Breast epithelium (tissue), 4 donors: ENCODE results near the gene SLC4A11. TPM values are rescaled to one million over a fixed set of nuclear protein-coding genes. Genes with fewer than 3 reads are reported as not detected.

Experiments used
- DNase-seq, 2 donors: peaks; one replicate each; pipeline ENCODE4 v3.0.0-alpha.2; 2019; ENCODE audit warnings: low spot score in 2 of 2
- H3K27ac ChIP-seq, 2 donors: fragments of 200-600 bp; sonication (generic) in 1 of 2; one replicate each; pipeline ENCODE4 v1.5.1; 2016 to 2019; ENCODE audit warnings: mild to moderate bottlenecking in 1 of 2
- H3K27me3 ChIP-seq, 2 donors: fragments of 200-600 bp; sonication (generic) in 1 of 2; one replicate each; pipeline versions ENCODE4 v1.5.1 to v1.6.0; 2017 to 2019; ENCODE audit warnings: control low read depth in 1 of 2, mild to moderate bottlenecking in 1 of 2
- H3K36me3 ChIP-seq: fragments of 200-600 bp; one replicate; pipeline ENCODE4 v1.5.1; 2019
- H3K4me1 ChIP-seq, 2 donors: fragments of 200-600 bp; sonication (generic); one replicate each; pipeline ENCODE4 v1.5.1; 2016 to 2019; ENCODE audit warnings: control low read depth in 1 of 2
- H3K4me3 ChIP-seq, 3 donors: fragments of 200-600 bp; sonication (generic); 1 replicate in 2 of 3; 2 replicates in 1 of 3; pipeline ENCODE4 v1.5.1; 2016 to 2019; ENCODE audit warnings: mild to moderate bottlenecking in 3 of 3, moderate library complexity in 2 of 3
- H3K9me3 ChIP-seq, 2 donors: fragments of 200-600 bp; sonication (generic) in 1 of 2; one replicate each; pipeline ENCODE4 v1.5.1; 2016 to 2019; ENCODE audit warnings: control low read depth in 1 of 2
- CTCF ChIP-seq, 3 donors: fragments of 450-650 bp; IDR thresholded peaks; one replicate each; pipeline ENCODE4 v1.5.1; 2016 to 2017; ENCODE audit warnings: antibody characterized with exemption in 3 of 3, mild to moderate bottlenecking in 3 of 3, moderate library complexity in 3 of 3
- POLR2A ChIP-seq: fragments of 450-650 bp; IDR thresholded peaks from one replicate; pipeline ENCODE4 v1.6.1; 2016; ENCODE audit warnings: antibody characterized with exemption, mild to moderate bottlenecking, moderate library complexity
- POLR2AphosphoS5 ChIP-seq, 3 donors: sonication (generic); formaldehyde crosslinking; IDR thresholded peaks; one replicate each; pipeline ENCODE4 v1.6.1; 2017; ENCODE audit warnings: antibody characterized with exemption in 3 of 3
- intact Hi-C: fragments of 100-400 bp; cut with DNase I; formaldehyde crosslinking; loops from one replicate; pipeline ENCODE4 v1.15.1; 2023; ENCODE audit warnings: low total_unique reads
- total RNA-seq, 3 donors: library from RNA; depleted of rRNA; stranded (reverse); fragments of >200 nt; gene quantifications; one replicate each; pipeline ENCODE4 v1.1.0, GENCODE V29; 2016

SLC4A11 gene
- total RNA-seq, 3 donors from 2014 or later = 0.48 to 4.9 (median 3.1) TPM

GRCh38 chr20:3275064-3275935 lies 36.3 kb upstream of the SLC4A11 start:
- H3K27ac ChIP-seq = no peak overlapping the region
- H3K9me3 ChIP-seq = no peaks in the 10 kb centered on the region
- no peaks in the 10 kb centered on the region for H3K27me3 ChIP-seq
- intact Hi-C loops = no loop called here
- TF ChIP-seq POLR2AphosphoS5 (IDR thresholded peaks at IDR 0.05) = no peak
- no peak for TF ChIP-seq POLR2A
- TF ChIP-seq CTCF (IDR thresholded peaks at IDR 0.05) = no peak
- H3K4me3 ChIP-seq = no peak overlapping the region
- no peak for DNase-seq
- no peaks in the 10 kb centered on the region for H3K4me1 ChIP-seq
- no peaks in the 10 kb centered on the region for H3K36me3 ChIP-seq

- no peaks in the 10 kb centered on the region for H3K9me3 ChIP-seq
- no peak overlapping the region for H3K4me3 ChIP-seq
- intact Hi-C loops = no loop called here
- TF ChIP-seq POLR2A (no peak), CTCF (IDR thresholded peaks at IDR 0.05) (no peak), POLR2AphosphoS5 (IDR thresholded peaks at IDR 0.05) (no peak)
- no peaks in the 10 kb centered on the region for H3K4me1 ChIP-seq
- no peaks in the 10 kb centered on the region for H3K36me3 ChIP-seq
- DNase-seq = no peak
- no peaks in the 10 kb centered on the region for H3K27me3 ChIP-seq
- H3K27ac ChIP-seq = no peak overlapping the region
Observed at GRCh38 chr20:3273371-3273770, 34.4 kb upstream of the SLC4A11 start.

GRCh38 chr20:3270051-3270450 lies 31.1 kb upstream of the SLC4A11 start:
- H3K36me3 ChIP-seq = no peaks in the 10 kb centered on the region

GRCh38 chr20:3262566-3262965 lies 23.6 kb upstream of the SLC4A11 start:
- Histone ChIP-seq H3K4me1 (no peaks in the 10 kb centered on the region), H3K27ac (no peak overlapping the region), H3K27me3 (no peaks in the 10 kb centered on the region), H3K4me3 (no peak overlapping the region), H3K9me3 (no peaks in the 10 kb centered on the region), H3K36me3 (no peaks in the 10 kb centered on the region)
- DNase-seq = no peak
- intact Hi-C loops = no loop called here
- TF ChIP-seq POLR2AphosphoS5 (IDR thresholded peaks at IDR 0.05) (no peak), CTCF (IDR thresholded peaks at IDR 0.05) (no peak), POLR2A (no peak)

More at GRCh38 chr20:3270051-3270450, 31.1 kb upstream of the SLC4A11 start:
- intact Hi-C loops = no loop called here
- TF ChIP-seq POLR2AphosphoS5 (IDR thresholded peaks at IDR 0.05) (no peak), CTCF (IDR thresholded peaks at IDR 0.05) (no peak), POLR2A (no peak)
- no peaks in the 10 kb centered on the region for H3K9me3 ChIP-seq
- no peak for DNase-seq
- no peak overlapping the region for H3K4me3 ChIP-seq
- H3K27me3 ChIP-seq = no peaks in the 10 kb centered on the region
- H3K4me1 ChIP-seq = no peaks in the 10 kb centered on the region
- H3K27ac ChIP-seq = no peak overlapping the region

- H3K4me3 ChIP-seq = no peak overlapping the region
Observed at GRCh38 chr20:3258429-3258828, 19.4 kb upstream of the SLC4A11 start.

More at GRCh38 chr20:3258429-3258828, 19.4 kb upstream of the SLC4A11 start:
- no peaks in the 10 kb centered on the region for H3K27me3 ChIP-seq
- no peaks in the 10 kb centered on the region for H3K4me1 ChIP-seq
- no peak overlapping the region for H3K27ac ChIP-seq
- intact Hi-C loops = no loop called here
- no peak for DNase-seq
- peaks cover 12% of the 10 kb centered on the region for H3K36me3 ChIP-seq
- TF ChIP-seq CTCF (IDR thresholded peaks at IDR 0.05) (no peak), POLR2A (no peak), POLR2AphosphoS5 (IDR thresholded peaks at IDR 0.05) (no peak)
- H3K9me3 ChIP-seq = no peaks in the 10 kb centered on the region
